H1 (cell line): ENCODE results near the gene NEURL4. TPM values are rescaled to one million over a fixed set of nuclear protein-coding genes. Genes with fewer than 3 reads are reported as not detected.
A peak's percentile ranks its signal among the peaks of the same experiment; 100 is the strongest.

ENCODE experiments used
- CTCF ChIA-PET: fragments of 300-600 bp; sonication (Branson Sonifier 250); formaldehyde crosslinking; loops from one replicate; lab custom pipeline; 2021; ENCODE audit not compliant: partially characterized antibody; lab: Charles Lee
- POLR2A ChIA-PET: fragments of 300-600 bp; sonication (Branson Sonifier 250); formaldehyde crosslinking; loops from one replicate; lab custom pipeline; 2021; ENCODE audit warnings: inconsistent platforms; ENCODE audit not compliant: partially characterized antibody; lab: Charles Lee
- DNase-seq, 2 experiments: peaks; one replicate each; pipeline versions ENCODE4 v3.0.0 to v3.0.0-alpha.2; 2010 to 2022; ENCODE audit warnings: low spot score in 2 of 2, low read depth in 1 of 2, mixed read lengths in 1 of 2
- FAIRE-seq: peaks from 2 replicates; lab custom pipeline; 2011; peaks lifted over from hg19 to GRCh38; lab: Jason Lieb, UNC
- H2AFZ ChIP-seq: 2 replicates; pipeline ENCODE4 v1.8.1; 2012; ENCODE audit warnings: low read length, inconsistent platforms
- H2AK5ac ChIP-seq: 2 replicates; pipeline ENCODE4 v1.6.1; 2013; ENCODE audit warnings: low read depth, low read length
- H2BK120ac ChIP-seq: replicated peaks from 2 replicates; pipeline ENCODE3; 2013; ENCODE audit warnings: low read depth, low read length, inconsistent platforms
- H2BK12ac ChIP-seq: 2 replicates; pipeline ENCODE4 v1.6.1; 2013; ENCODE audit warnings: low read depth, low read length
- H2BK15ac ChIP-seq: 2 replicates; pipeline ENCODE4 v1.6.1; 2013; ENCODE audit warnings: low read length
- H2BK20ac ChIP-seq: 2 replicates; pipeline ENCODE4 v1.6.1; 2013; ENCODE audit warnings: low read length
- H2BK5ac ChIP-seq: 2 replicates; pipeline ENCODE4 v1.6.1; 2013; ENCODE audit warnings: low read depth, low read length
- H3K14ac ChIP-seq: 2 replicates; pipeline ENCODE4 v1.6.1; 2013; ENCODE audit warnings: inconsistent platforms; ENCODE audit not compliant: insufficient read length
- H3K18ac ChIP-seq: 2 replicates; pipeline ENCODE4 v1.6.1; 2013; ENCODE audit warnings: low read length; ENCODE audit errors: extremely low read depth
- H3K23ac ChIP-seq: 2 replicates; pipeline ENCODE4 v1.6.1; 2013; ENCODE audit warnings: inconsistent platforms; ENCODE audit not compliant: insufficient read length
- H3K23me2 ChIP-seq: 2 replicates; pipeline ENCODE4 v1.6.1; 2013; ENCODE audit warnings: low read depth, low read length
- H3K27ac ChIP-seq: 2 replicates; pipeline ENCODE4 v1.6.1; 2011; ENCODE audit warnings: low read depth, low read length, inconsistent platforms
- H3K27me3 ChIP-seq, 4 experiments: replicated peaks in 1 of 4; 1 replicate in 1 of 4; 2 replicates in 3 of 4; pipeline versions ENCODE4 v1.6.1 to v1.8.1; 2011 to 2013; ENCODE audit warnings: low read length in 3 of 4, mild to moderate bottlenecking in 3 of 4, inconsistent platforms in 2 of 4, mixed read lengths in 2 of 4, moderate library complexity in 1 of 4; ENCODE audit not compliant: control insufficient read depth in 3 of 4, insufficient read depth in 3 of 4; ENCODE audit errors: extremely low read depth in 1 of 4
- H3K36me3 ChIP-seq, 4 experiments: 2 replicates each; pipeline versions ENCODE4 v1.6.1 to v1.8.1; 2011 to 2013; ENCODE audit warnings: mild to moderate bottlenecking in 4 of 4, low read length in 3 of 4, moderate library complexity in 2 of 4, control low read depth in 1 of 4, inconsistent platforms in 1 of 4; ENCODE audit not compliant: insufficient read depth in 4 of 4, control insufficient read depth in 2 of 4
- H3K4ac ChIP-seq: replicated peaks from 2 replicates; pipeline ENCODE3; 2013; ENCODE audit warnings: low read length, low read depth, mixed read lengths, inconsistent platforms; ENCODE audit not compliant: insufficient read length
- H3K4me1 ChIP-seq, 4 experiments: replicated peaks in 1 of 4; 1 replicate in 1 of 4; 2 replicates in 3 of 4; pipeline versions ENCODE4 v1.6.1 to v1.8.1; 2011 to 2013; ENCODE audit warnings: low read length in 3 of 4, inconsistent platforms in 2 of 4, mixed read lengths in 1 of 4; ENCODE audit not compliant: insufficient read depth in 4 of 4, control insufficient read depth in 3 of 4
- H3K4me2 ChIP-seq, 2 experiments: 2 replicates each; pipeline versions ENCODE4 v1.6.1 to v1.8.1; 2011 to 2013; ENCODE audit warnings: low read depth in 2 of 2, low read length in 2 of 2, control low read depth in 1 of 2, inconsistent platforms in 1 of 2, mild to moderate bottlenecking in 1 of 2; ENCODE audit not compliant: insufficient read depth in 1 of 2
- H3K4me3 ChIP-seq, 4 experiments: fragments of 200-600, 300-600 bp in 1 of 4; sonication (generic), shearing (Covaris generic), sonication (Bioruptor Twin) in 1 of 4; 2 replicates each; pipeline versions ENCODE4 v1.5.1 to v1.8.1; 2011 to 2016; ENCODE audit warnings: low read length in 4 of 4, low read depth in 3 of 4, control low read depth in 2 of 4, inconsistent platforms in 2 of 4, mild to moderate bottlenecking in 2 of 4, mixed read lengths in 1 of 4, moderate library complexity in 1 of 4; ENCODE audit not compliant: insufficient read depth in 2 of 4; ENCODE audit errors: extremely low read depth in 1 of 4
- H3K56ac ChIP-seq: replicated peaks from 2 replicates; pipeline ENCODE3; 2013; ENCODE audit warnings: low read depth, mild to moderate bottlenecking, mixed read lengths, low read length, inconsistent platforms; ENCODE audit not compliant: insufficient read length
- H3K79me1 ChIP-seq: 2 replicates; pipeline ENCODE4 v1.6.1; 2013; ENCODE audit warnings: low read depth, low read length, control low read depth
- H3K79me2 ChIP-seq, 2 experiments: 2 replicates each; pipeline versions ENCODE4 v1.6.1 to v1.8.1; 2012 to 2013; ENCODE audit warnings: low read length in 2 of 2, mild to moderate bottlenecking in 2 of 2, inconsistent platforms in 1 of 2; ENCODE audit not compliant: insufficient read depth in 2 of 2, control insufficient read depth in 1 of 2
- H3K9ac ChIP-seq, 4 experiments: replicated peaks in 1 of 4; 1 replicate in 1 of 4; 2 replicates in 3 of 4; pipeline versions ENCODE4 v1.6.1 to v1.8.1; 2011 to 2013; ENCODE audit warnings: low read depth in 3 of 4, low read length in 3 of 4, control low read depth in 2 of 4, mild to moderate bottlenecking in 2 of 4, moderate library complexity in 2 of 4, inconsistent platforms in 1 of 4; ENCODE audit errors: extremely low read depth in 1 of 4
- H3K9me3 ChIP-seq, 2 experiments: 2 replicates each; pipeline versions ENCODE4 v1.6.1 to v1.8.1; 2012 to 2013; ENCODE audit warnings: mild to moderate bottlenecking in 2 of 2, moderate library complexity in 2 of 2, control low read depth in 1 of 2, inconsistent platforms in 1 of 2, low read depth in 1 of 2, low read length in 1 of 2, mixed read lengths in 1 of 2; ENCODE audit not compliant: insufficient read depth in 2 of 2
- H4K20me1 ChIP-seq, 2 experiments: replicated peaks in 1 of 2; 2 replicates each; pipeline versions ENCODE3 to v1.8.1; 2011 to 2013; ENCODE audit warnings: inconsistent platforms in 2 of 2, low read length in 2 of 2, mild to moderate bottlenecking in 1 of 2; ENCODE audit not compliant: insufficient read depth in 2 of 2, control insufficient read depth in 1 of 2
- H4K5ac ChIP-seq: 2 replicates; pipeline ENCODE4 v1.6.1; 2013; ENCODE audit warnings: low read length, low read depth, mixed read lengths, inconsistent platforms; ENCODE audit not compliant: insufficient read length
- H4K8ac ChIP-seq: 2 replicates; pipeline ENCODE4 v1.8.0; 2013; ENCODE audit warnings: mild to moderate bottlenecking, moderate library complexity, low read length, inconsistent platforms; ENCODE audit not compliant: insufficient read depth; ENCODE audit errors: extremely low read depth
- H4K91ac ChIP-seq: replicated peaks from 2 replicates; pipeline ENCODE3; 2013; ENCODE audit warnings: low read length, mixed read lengths, inconsistent platforms; ENCODE audit not compliant: insufficient read length
- EGR1 ChIP-seq: IDR thresholded peaks from 2 replicates; pipeline ENCODE4 v1.6.1; 2011; ENCODE audit warnings: low read depth, low read length, borderline replicate concordance
- HDAC2 ChIP-seq, 2 experiments: fragments of 300-600 bp in 1 of 2; sonication (generic) in 1 of 2; IDR thresholded peaks; 2 replicates each; pipeline ENCODE4 v1.6.1; 2011 to 2012; ENCODE audit warnings: low read depth in 2 of 2, low read length in 2 of 2, mild to moderate bottlenecking in 2 of 2, moderate library complexity in 2 of 2, borderline replicate concordance in 1 of 2, inconsistent platforms in 1 of 2
- JUND ChIP-seq: IDR thresholded peaks from 2 replicates; pipeline ENCODE4 v1.6.1; 2011; ENCODE audit warnings: mild to moderate bottlenecking, improper control_type of control experiment, low read length
- KDM1A ChIP-seq: fragments of 200-600, 300-600 bp; sonication (generic); IDR thresholded peaks from 2 replicates; pipeline ENCODE4 v1.7.1; 2016; ENCODE audit warnings: mild to moderate bottlenecking, low read length, borderline replicate concordance
- RXRA ChIP-seq: IDR thresholded peaks from 2 replicates; pipeline ENCODE4 v1.6.1; 2011; ENCODE audit warnings: low read depth, mild to moderate bottlenecking, low read length, moderate library complexity; ENCODE audit not compliant: insufficient read depth
- SAP30 ChIP-seq: fragments of 300-600 bp; sonication (generic); IDR thresholded peaks from 2 replicates; pipeline ENCODE4 v1.7.1; 2012; ENCODE audit warnings: low read length, moderate library complexity, mild to moderate bottlenecking, inconsistent platforms; ENCODE audit not compliant: insufficient read depth, insufficient replicate concordance
- SIN3A ChIP-seq, 2 experiments: IDR thresholded peaks in 1 of 2; conservative IDR thresholded peaks in 1 of 2; 2 replicates each; pipeline ENCODE4 v1.6.1; 2011 to 2012; ENCODE audit warnings: low read length in 2 of 2, improper control_type of control experiment in 1 of 2, low read depth in 1 of 2, mild to moderate bottlenecking in 1 of 2
- USF2 ChIP-seq: IDR thresholded peaks from 2 replicates; pipeline ENCODE4 v1.6.1; 2011; ENCODE audit warnings: low read length, improper control_type of control experiment
- WGBS, 2 experiments: shearing (Covaris generic) in 1 of 2; methylation state at CpG; one replicate each; pipeline versions ENCODE4 v1.1.6 to v1.1.7; 2013 to 2015; ENCODE audit warnings: low lambda C conversion rate in 2 of 2, mixed read lengths in 2 of 2, inconsistent platforms in 1 of 2, low coverage in 1 of 2, missing lambda C conversion rate in 1 of 2; ENCODE audit not compliant: insufficient replicate concordance in 2 of 2, insufficient coverage in 1 of 2, insufficient read length in 1 of 2; ENCODE audit errors: extremely low coverage in 1 of 2, missing lambda C conversion rate in 1 of 2; 5-methylcytosine and 5-hydroxymethylcytosine counted together
- polyA plus RNA-seq, 7 experiments: library from polyadenylated mRNA; depleted of rRNA in 3 of 7; stranded (reverse) in 5 of 7; unstranded in 2 of 7; fragments of >200 nt in 5 of 7; fragments of 200-250 nt in 2 of 7; gene quantifications; 1 replicate in 5 of 7; 2 replicates in 1 of 7; 4 replicates in 1 of 7; pipeline versions ENCODE4 v1.2.1 to v1.2.3, GENCODE V29; 2011 to 2013; ENCODE audit warnings: missing spikeins in 2 of 7, mixed read lengths in 2 of 7
- total RNA-seq: library from RNA; stranded (reverse); fragmentation: NEBNext Ultra II Directional; extraction: Animal tissue kit (Norgen Biotek cat#: 25700); gene quantifications from 2 replicates; pipeline ENCODE4 v1.2.1, GENCODE V29; 2021

Gene NEURL4
- total and polyA plus RNA-seq, 2 of the 8 experiments (the other 6 are each of a cell fraction or from before 2014, with no cell fraction given): 29.6 to 46.8 TPM

GRCh38 chr17:7354262-7354843 lies 25.2 kb upstream of the NEURL4 start:
- no peaks in the 10 kb centered on the region for H3K27me3 ChIP-seq
- no peak overlapping the region for H2BK20ac ChIP-seq
- no peak overlapping the region for H3K27ac ChIP-seq
- H4K8ac ChIP-seq: no peak overlapping the region
- H4K91ac ChIP-seq: no peak overlapping the region
- H3K4ac ChIP-seq: peak overlapping the region; percentile 65
- no peaks in the 10 kb centered on the region for H3K79me2 ChIP-seq
- no peak overlapping the region for H3K18ac ChIP-seq
- no peak overlapping the region for H3K14ac ChIP-seq
- H3K23ac ChIP-seq: no peak overlapping the region
- WGBS, 2 experiments: 88% methylated on average over 9 of the region's 9 CpGs; no CpG with 5 or more reads in 1 of the 2 experiments
- H4K5ac ChIP-seq: no peak overlapping the region
- ChIA-PET POLR2A (interaction anchor here (0.9 to 7.8 kb wide), 12 partner anchors 13 to 86 kb away, joined by 3 to 91 read pairs (median 4); partner anchors contain the start of genes FGF11, GPS2, NEURL4 and TMEM256), CTCF (interaction anchor here (0.7 to 6.5 kb wide), 18 partner anchors 14 to 206 kb away, joined by 3 to 56 read pairs (median 10); partner anchors contain the start of genes ACAP1, CHRNB1, SENP3 and TMEM102)
- no peaks in the 10 kb centered on the region for H3K79me1 ChIP-seq
- H3K4me1 ChIP-seq: peaks cover 0 to 19% (median 8%) of the 10 kb centered on the region in 4 experiments; a peak in 5 of 7 replicates
- no peak for TF ChIP-seq SIN3A (conservative IDR thresholded peaks at IDR 0.05 in 1 of 2, IDR thresholded peaks at IDR 0.05 in 1 of 2; ENCODE audit: low read depth in 1 of 2, low read length in 2 of 2)
- no peak for TF ChIP-seq HDAC2 (IDR thresholded peaks at IDR 0.05; ENCODE audit: borderline replicate concordance in 1 of 2, low read depth in 2 of 2, low read length in 2 of 2)
- TF ChIP-seq JUND: no peak
- TF ChIP-seq USF2: no peak
- no peak for TF ChIP-seq KDM1A
- no peak for TF ChIP-seq SAP30
- no peak for TF ChIP-seq EGR1
- no peak for TF ChIP-seq RXRA
- H2AFZ ChIP-seq: no peak overlapping the region
- no peak overlapping the region for H2BK5ac ChIP-seq
- H3K4me3 ChIP-seq: no peak overlapping the region
- peaks cover 15% of the 10 kb centered on the region; the same call in 1 of the 2 replicates for H3K23me2 ChIP-seq
- no peak overlapping the region for H2BK120ac ChIP-seq
- no peak for DNase-seq
- H2BK15ac ChIP-seq: 0 out of 2 replicates have a peak overlapping the region, but pooled peaks have one; percentile 9
- no peaks in the 10 kb centered on the region for H3K36me3 ChIP-seq
- no peak for FAIRE-seq
- H4K20me1 ChIP-seq: no peaks in the 10 kb centered on the region
- 0 out of 2 replicates have a peak overlapping the region, but pooled peaks have one; percentile 60 for H2BK12ac ChIP-seq
- 0 out of 2 replicates have a peak overlapping the region, but pooled peaks have one; percentile 15 for H2AK5ac ChIP-seq
- no peaks in the 10 kb centered on the region for H3K9me3 ChIP-seq
- no peak overlapping the region; a peak in 1 of 4 replicates for H3K4me2 ChIP-seq
- H3K56ac ChIP-seq: no peak overlapping the region
- H3K9ac ChIP-seq: no peak overlapping the region
